ENCODE results near the gene UMAD1.
"Not testable (repeated sequence)": the region's sequence is repeated elsewhere in the genome, so short reads cannot be mapped to it uniquely, and the experiment has no call there.

GRCh38 chr7:7825294-7825693 is 184.7 kb downstream of the UMAD1 start:
- not testable (repeated sequence) for TF ChIP-seq CTCF (IDR thresholded peaks at IDR 0.05; ENCODE audit: low read length); EZH2 (optimal IDR thresholded peaks at IDR 0.05; ENCODE audit: low read depth, low read length); EZH2phosphoT487 (IDR thresholded peaks at IDR 0.05; ENCODE audit: low read length)

Measured in MM.1S (cell line).